ENCODE data around the gene TMEM158.

The TMEM158 gene

DNA sequence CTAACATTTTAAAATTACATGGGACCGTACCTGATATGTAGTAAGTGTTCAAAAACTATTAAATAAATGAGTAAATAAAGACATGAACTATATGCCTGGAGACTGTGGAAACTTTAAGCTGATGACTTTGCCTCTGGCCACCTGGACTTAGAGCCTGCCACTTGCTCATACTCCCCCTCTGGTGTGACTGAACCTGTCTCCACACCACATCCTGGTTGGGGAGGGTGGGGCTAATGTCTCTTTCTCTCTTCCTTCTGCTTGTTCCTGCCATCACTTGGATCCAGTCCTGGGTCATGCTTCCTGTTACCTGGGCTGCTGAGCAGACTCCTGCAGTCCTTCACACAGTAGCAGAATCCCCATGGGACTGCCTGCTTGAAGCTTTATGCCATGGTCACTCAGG is 8.2 kb upstream of the TMEM158 start:
- DNase-seq (ENCODE audit: low read depth in 2 of 2) = no peak

DNA sequence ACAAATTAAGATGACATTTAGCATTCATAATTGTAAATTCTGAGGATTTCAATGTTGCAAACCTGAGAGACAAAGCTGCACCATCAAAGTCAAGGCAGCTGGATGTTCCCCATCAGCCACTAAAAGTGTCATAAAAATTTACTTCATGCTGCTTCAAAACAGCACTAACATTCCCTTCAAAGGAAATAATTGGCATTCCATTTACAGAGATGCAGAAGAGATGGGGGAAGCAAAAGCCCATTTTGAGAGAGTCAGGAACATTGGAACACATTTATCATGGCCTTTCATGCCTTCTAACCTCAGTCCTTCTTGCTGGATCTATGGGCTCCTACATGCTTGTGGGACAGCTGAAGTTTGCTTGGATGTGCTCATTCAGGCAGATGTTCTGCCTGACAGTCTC is 6.4 kb upstream of the TMEM158 start:
- no peak for DNase-seq (ENCODE audit: low read depth in 2 of 2)

DNA sequence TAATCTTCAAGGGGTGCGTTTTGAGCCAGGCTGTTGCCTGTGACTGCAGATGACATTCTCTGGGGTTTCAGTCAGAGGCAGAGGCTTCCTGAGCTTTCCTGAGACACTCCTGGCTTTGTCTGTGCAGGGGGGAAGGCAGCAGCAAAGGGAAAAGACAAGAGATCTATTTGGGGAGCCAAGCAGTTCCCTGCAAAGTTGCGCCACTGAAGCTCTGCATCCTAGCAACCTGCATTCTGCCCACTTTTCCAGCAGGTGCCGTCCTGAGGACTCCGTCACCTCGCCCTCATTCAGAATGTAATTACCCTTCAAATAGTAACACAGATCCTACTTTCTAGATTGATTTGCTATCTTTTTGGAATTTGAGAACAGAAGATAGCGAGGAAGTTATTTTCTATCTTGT is 1.9 kb upstream of the TMEM158 start:
- no peak for DNase-seq (ENCODE audit: low read depth in 2 of 2)

- no peak for DNase-seq (ENCODE audit: low read depth in 2 of 2)
These were observed 1.2 kb upstream of the TMEM158 start for GRCh38 chr3:45227071-45227820.

GRCh38 chr3:45225465-45226205 is 452 bp downstream of the TMEM158 start:
- peak in 1 of 2 donors; percentile 30 for DNase-seq (ENCODE audit: low read depth in 2 of 2)

DNA sequence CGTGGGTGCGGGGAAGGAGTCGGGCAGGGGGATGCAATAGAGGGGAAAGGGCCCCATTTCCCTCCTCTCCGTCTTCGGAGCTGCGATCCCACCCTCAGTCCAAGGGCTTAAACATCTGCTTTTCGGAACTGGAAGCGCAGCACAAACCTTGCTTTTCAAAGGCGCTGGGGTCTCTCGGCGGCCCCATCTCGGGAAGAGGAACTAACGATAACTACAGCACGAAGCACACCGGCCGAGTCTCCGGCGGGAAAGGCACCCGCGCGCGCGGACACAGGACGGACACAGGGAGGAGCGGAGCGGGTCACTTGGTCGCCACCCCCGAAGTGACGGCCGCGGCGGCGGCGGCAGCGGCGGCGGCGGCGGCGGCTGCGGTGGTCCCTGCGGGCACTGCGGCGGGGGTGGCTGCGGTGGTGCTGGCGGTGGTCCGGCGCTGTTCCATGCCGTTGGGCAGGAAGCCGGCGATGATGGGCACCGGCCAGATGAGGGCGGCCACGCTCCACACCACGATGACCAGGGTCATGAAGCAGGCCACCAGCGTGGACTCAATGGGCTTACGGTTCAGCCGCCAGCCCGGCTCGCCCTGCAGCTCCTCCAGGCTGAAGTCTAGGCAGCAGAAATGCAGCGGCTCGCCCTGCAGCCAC is 1.1 kb downstream of the TMEM158 start:
- no peak for DNase-seq (ENCODE audit: low read depth in 2 of 2)

DNA sequence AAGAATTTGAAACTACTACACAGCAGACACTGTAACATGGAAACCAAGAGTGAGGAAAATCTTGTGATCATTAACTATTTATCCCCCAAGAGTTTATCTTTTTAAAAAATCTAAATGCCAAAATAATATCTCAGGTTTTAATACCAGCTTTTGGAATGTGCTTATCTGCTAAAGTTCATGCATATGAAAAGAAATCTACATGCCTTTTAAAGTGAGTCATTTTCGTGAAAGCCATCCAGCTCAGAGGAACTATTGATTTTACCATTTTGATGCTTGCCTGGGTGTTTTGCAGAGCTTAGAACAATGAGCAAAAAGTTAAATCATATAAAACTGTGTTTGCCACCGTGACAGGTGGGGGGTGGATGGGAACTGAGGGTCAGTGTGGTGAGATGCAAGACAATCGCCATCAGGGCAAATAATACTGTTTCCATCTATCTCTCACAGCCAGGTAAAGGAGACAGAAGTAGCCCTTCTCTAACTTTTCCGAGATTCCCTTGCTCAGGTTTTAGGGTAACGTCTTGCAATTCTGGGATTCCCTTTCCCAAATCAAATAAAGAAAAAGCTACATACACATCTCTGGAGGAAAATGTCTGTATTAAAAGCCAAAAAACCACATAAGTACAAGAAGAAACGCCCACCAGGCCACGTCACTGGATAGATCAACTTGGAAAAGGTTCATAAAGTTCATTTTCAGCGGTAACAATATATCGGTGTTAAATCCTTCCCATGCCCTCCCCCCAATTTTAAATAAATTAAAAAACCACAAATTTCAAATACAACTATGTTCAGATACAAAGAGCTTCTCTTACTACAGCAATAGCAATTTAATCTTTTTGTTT is 2.0 kb downstream of the TMEM158 start:
- no peak for DNase-seq (ENCODE audit: low read depth in 2 of 2)

- no peak for DNase-seq (ENCODE audit: low read depth in 2 of 2)
These were observed 6.4 kb downstream of the TMEM158 start for GRCh38 chr3:45219694-45220093.

- DNase-seq (ENCODE audit: low read depth in 2 of 2) = no peak
These were observed 7.3 kb downstream of the TMEM158 start for GRCh38 chr3:45218578-45219390.

DNA sequence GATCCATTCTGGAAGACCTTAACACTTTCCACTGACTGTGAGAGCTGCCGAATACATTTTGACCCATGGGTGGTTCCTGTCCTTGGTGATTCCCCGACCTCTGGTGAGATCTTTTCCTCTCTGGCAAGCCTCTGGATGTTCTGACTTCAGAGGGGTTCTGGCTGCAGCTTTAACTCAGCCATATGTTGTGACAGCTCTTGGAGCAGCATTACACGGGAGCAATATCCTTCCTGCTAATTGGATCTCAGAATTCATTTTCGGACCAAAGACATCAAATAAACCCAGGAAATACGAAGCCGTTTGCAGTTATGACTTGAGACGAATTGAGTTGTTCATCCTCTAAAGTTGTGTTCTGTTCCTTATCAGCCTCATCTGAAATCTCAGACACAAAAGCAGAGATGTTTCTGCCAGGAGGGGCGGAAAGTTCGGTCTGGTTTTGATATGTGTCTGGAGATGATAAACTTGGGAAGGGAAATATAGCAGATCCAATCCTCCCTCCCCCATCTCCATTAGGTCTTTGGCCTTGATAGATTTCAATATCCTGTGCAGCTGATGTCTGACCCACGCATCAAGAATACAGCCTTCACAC is 10.0 kb downstream of the TMEM158 start:
- no peak for DNase-seq (ENCODE audit: low read depth in 2 of 2)

GRCh38 chr3:45215466-45215865 is 10.6 kb downstream of the TMEM158 start:
- no peak for DNase-seq (ENCODE audit: low read depth in 2 of 2)

DNA sequence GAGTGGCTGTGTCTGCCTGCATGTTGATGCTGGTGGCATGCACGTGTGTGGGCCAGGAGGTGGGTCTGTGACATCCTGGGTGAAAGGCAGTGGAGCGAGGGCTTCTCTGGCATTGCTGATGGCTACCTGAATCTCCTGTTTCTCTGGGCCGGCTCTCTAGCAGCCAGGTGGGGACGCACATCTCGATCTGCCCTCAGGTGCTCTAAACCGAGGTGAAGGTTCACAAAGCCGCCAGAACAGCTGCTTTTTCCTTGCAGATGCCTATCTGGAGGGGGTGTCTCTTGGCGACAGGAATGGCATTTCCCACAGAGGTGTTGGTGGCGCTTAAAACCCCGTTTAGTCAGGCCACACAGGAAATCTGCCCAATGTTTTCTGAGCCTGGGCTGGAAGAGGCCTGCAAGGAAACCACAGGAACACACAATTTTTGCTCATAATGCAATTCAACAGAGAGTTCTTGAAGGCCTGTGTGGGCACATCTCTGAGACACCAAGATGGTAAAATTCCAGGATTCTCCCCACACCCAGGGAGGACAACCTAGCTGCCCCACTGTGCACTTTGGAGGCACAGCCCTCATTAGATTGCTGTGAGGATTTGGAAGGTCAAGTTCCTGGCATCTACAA is 11.9 kb downstream of the TMEM158 start:
- DNase-seq (ENCODE audit: low read depth in 2 of 2) = no peak

DNA sequence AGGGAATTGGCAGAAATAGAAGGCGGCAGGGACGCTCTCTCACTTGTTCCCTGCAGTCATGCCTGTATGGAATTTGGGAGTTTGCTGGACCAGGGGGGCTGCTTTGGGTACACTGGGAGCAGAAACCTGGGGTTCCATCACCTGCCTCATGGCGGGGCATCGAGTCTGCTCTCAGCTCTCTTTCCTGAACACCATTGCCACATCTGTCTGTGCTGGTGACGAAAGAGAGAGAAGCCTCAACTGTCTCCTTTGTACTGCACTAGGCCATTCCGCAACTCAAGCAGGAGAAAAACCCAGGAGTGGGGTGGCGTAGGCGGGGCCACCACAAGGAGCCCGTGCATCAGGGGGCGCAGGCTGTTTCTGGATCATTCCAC is 14.0 kb downstream of the TMEM158 start:
- DNase-seq (ENCODE audit: low read depth in 2 of 2) = no peak

DNA sequence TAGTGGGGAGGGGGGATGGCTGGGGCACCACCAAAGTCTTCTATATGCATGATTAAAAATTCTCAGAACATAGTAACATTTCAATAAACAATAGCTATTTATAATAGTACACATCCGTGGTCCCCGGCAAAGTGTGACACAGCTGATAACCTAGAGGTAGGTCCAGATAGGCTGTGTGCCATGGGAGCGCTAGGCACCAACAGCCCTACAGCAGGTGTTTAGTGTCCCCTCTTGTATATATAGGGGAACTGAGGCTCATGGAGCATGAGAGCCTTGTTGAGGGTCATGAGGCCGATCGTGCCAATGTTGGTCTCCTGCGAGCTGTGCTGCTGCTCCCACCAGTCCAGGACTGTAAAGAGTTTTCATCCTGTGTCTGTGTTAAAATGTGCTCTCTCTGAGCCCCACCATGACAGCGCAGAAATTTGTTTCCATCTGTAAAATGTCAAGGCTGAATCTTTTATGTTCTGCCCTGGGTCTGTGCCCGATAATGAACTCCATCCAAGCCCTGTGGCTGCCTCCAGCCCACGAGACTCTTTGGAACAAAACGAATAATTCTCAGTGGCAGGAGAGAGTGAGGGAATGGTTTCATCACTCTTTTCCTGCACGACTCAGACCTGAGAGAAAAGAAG is 14.5 kb downstream of the TMEM158 start:
- no peak for DNase-seq (ENCODE audit: low read depth in 2 of 2)

GRCh38 chr3:45210308-45211041 is 15.6 kb downstream of the TMEM158 start:
- peak; percentile 64 to 75 for DNase-seq (ENCODE audit: low read depth in 2 of 2)

GRCh38 chr3:45209526-45209925 is 16.6 kb downstream of the TMEM158 start:
- no peak for DNase-seq (ENCODE audit: low read depth in 2 of 2)

GRCh38 chr3:45208586-45208985 is 17.5 kb downstream of the TMEM158 start:
- no peak for DNase-seq (ENCODE audit: low read depth in 2 of 2)

DNA sequence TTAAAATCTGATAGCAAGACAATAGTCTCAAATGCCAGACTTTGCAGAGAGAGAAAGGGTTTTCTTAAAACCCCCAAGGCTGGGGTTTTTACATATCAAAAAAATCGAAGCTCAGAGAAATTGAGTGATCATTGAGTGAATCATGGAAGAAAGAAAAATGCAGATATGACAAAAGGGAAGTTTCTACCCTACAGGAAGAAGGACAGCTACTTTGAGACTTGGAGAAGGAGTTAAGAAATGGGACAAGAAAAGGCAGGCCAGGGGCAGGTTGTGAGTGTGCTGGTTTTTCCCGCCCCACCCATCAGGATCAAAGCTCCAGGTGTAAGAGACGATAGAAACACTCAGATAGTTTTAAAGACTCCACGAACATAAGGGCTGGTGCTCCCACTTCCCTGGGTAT is 18.6 kb downstream of the TMEM158 start:
- no peak for DNase-seq (ENCODE audit: low read depth in 2 of 2)

GRCh38 chr3:45205126-45205525 is 21.0 kb downstream of the TMEM158 start:
- no peak for DNase-seq (ENCODE audit: low read depth in 2 of 2)

All from stimulated activated CD8-positive, alpha-beta memory T cell treated with anti-CD3 and anti-CD28 coated beads, Interleukin-2, amount 100 ng/mL, for 48 hours (primary cell).